Astrocyte (in vitro differentiated cells and primary cell): Measurements from ENCODE around the gene SET.

Experiments
- EZH2 ChIP-seq: IDR thresholded peaks from 2 replicates; pipeline ENCODE4 v1.6.1; 2012; ENCODE audit warnings: mild to moderate bottlenecking, low read length, inconsistent platforms; ENCODE audit not compliant: insufficient read depth
- TF ChIP-seq, protein P1 (sequence below): IDR thresholded peaks from 2 replicates; pipeline ENCODE4 v1.5.1; 2011; ENCODE audit warnings: low read depth, mild to moderate bottlenecking, inconsistent platforms, low read length, moderate library complexity; ENCODE audit not compliant: insufficient read depth

- TF ChIP-seq, protein P1, sequence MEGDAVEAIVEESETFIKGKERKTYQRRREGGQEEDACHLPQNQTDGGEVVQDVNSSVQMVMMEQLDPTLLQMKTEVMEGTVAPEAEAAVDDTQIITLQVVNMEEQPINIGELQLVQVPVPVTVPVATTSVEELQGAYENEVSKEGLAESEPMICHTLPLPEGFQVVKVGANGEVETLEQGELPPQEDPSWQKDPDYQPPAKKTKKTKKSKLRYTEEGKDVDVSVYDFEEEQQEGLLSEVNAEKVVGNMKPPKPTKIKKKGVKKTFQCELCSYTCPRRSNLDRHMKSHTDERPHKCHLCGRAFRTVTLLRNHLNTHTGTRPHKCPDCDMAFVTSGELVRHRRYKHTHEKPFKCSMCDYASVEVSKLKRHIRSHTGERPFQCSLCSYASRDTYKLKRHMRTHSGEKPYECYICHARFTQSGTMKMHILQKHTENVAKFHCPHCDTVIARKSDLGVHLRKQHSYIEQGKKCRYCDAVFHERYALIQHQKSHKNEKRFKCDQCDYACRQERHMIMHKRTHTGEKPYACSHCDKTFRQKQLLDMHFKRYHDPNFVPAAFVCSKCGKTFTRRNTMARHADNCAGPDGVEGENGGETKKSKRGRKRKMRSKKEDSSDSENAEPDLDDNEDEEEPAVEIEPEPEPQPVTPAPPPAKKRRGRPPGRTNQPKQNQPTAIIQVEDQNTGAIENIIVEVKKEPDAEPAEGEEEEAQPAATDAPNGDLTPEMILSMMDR = no peak
- no peak for TF ChIP-seq EZH2
Measured at GRCh38 chr9:128743421-128743820, 54.4 kb downstream of the SET start.
